ENCODE results near the gene AHDC1. TPM values are rescaled to one million over a fixed set of nuclear protein-coding genes. Genes with fewer than 3 reads are reported as not detected.

Gene AHDC1
- total and polyA plus RNA-seq, 2 of the 13 experiments (the other 11 are each of a cell fraction or from before 2014, with no cell fraction given), result 1.0 to 2.7 TPM

- TF ChIP-seq KDM3A (CRISPR knock-in tag; IDR thresholded peaks at IDR 0.05; ENCODE audit: low read depth) (no peak), IKZF5 (CRISPR knock-in tag; IDR thresholded peaks at IDR 0.05) (0 out of 2 replicates have a peak, but pooled peaks have one; percentile 8), SALL2 (CRISPR knock-in tag; IDR thresholded peaks at IDR 0.05) (no peak), PHB2 (IDR thresholded peaks at IDR 0.05; ENCODE audit: partially characterized antibody) (no peak), ATF4 (CRISPR knock-in tag; IDR thresholded peaks at IDR 0.05) (no peak), GATAD1 (CRISPR knock-in tag; IDR thresholded peaks at IDR 0.05) (no peak), ZNF766 (CRISPR knock-in tag; IDR thresholded peaks at IDR 0.05; ENCODE audit: borderline replicate concordance) (no peak), MATR3 (CRISPR knock-in tag; IDR thresholded peaks at IDR 0.05) (no peak), ZNF792 (CRISPR knock-in tag; IDR thresholded peaks at IDR 0.05) (0 out of 2 replicates have a peak, but pooled peaks have one; percentile 31), NR1H2 (CRISPR knock-in tag; IDR thresholded peaks at IDR 0.05; ENCODE audit: borderline replicate concordance, low read depth) (no peak), ZNF616 (CRISPR knock-in tag; IDR thresholded peaks at IDR 0.05; ENCODE audit: low read depth) (peak; percentile 44; the same call in 1 of the 2 replicates), ZNF691 (CRISPR knock-in tag; IDR thresholded peaks at IDR 0.05; ENCODE audit: borderline replicate concordance, low read depth) (no peak; the same call in 1 of the 2 replicates), ZHX1 (CRISPR knock-in tag; IDR thresholded peaks at IDR 0.05; ENCODE audit: low read depth) (no peak), HES4 (CRISPR knock-in tag; IDR thresholded peaks at IDR 0.05; ENCODE audit: borderline replicate concordance) (no peak), NONO (IDR thresholded peaks at IDR 0.05) (no peak), NONO (CRISPR knock-in tag; conservative IDR thresholded peaks at IDR 0.05) (no peak), YY1 (IDR thresholded peaks at IDR 0.05; ENCODE audit: insufficient read depth, insufficient replicate concordance, low read depth, low read length) (no peak), HMGXB4 (CRISPR knock-in tag; IDR thresholded peaks at IDR 0.05; ENCODE audit: borderline replicate concordance in 1 of 2, low read depth in 1 of 2) (no peak; a peak in 1 of 4 replicates), NFKB2 (CRISPR knock-in tag; IDR thresholded peaks at IDR 0.05; ENCODE audit: borderline replicate concordance) (0 out of 2 replicates have a peak, but pooled peaks have one; percentile 21), ZNF101 (CRISPR knock-in tag; IDR thresholded peaks at IDR 0.05; ENCODE audit: borderline replicate concordance, low read depth) (no peak), ZNF746 (CRISPR knock-in tag; IDR thresholded peaks at IDR 0.05) (no peak)
Measured at GRCh38 chr1:27526569-27527222, 77.2 kb downstream of the AHDC1 start (continued).

Measured in HepG2 (cell line).